Testis (tissue), 2 donors: Measurements from ENCODE around the gene DGKZ.

Experiments
- CTCF ChIP-seq, 3 experiments: fragments of 450-650 bp in 2 of 3; fragments of 200-600 bp in 1 of 3; sonication (generic) in 1 of 3; IDR thresholded peaks; one replicate each; pipeline ENCODE4 v1.5.1; 2016 to 2019; ENCODE audit warnings: antibody characterized with exemption in 3 of 3, mild to moderate bottlenecking in 2 of 3, moderate library complexity in 1 of 3
- POLR2A ChIP-seq: fragments of 450-650 bp; IDR thresholded peaks from one replicate; pipeline ENCODE4 v1.6.1; 2017; ENCODE audit warnings: antibody characterized with exemption, mild to moderate bottlenecking, moderate library complexity

- no peak for TF ChIP-seq CTCF (IDR thresholded peaks at IDR 0.05)
- no peak for TF ChIP-seq POLR2A
Observed at GRCh38 chr11:46338988-46339666, 8.1 kb upstream of the DGKZ start.
